Kidney glomerular epithelial cell (primary cell): ENCODE data around the gene MT1X.
A peak's percentile ranks its signal among the peaks of the same experiment; 100 is the strongest.

Source experiments
- DNase-seq: peaks from one replicate; lab custom pipeline; 2025; lab: John Stamatoyannopoulos, UW

The MT1X gene

DNA sequence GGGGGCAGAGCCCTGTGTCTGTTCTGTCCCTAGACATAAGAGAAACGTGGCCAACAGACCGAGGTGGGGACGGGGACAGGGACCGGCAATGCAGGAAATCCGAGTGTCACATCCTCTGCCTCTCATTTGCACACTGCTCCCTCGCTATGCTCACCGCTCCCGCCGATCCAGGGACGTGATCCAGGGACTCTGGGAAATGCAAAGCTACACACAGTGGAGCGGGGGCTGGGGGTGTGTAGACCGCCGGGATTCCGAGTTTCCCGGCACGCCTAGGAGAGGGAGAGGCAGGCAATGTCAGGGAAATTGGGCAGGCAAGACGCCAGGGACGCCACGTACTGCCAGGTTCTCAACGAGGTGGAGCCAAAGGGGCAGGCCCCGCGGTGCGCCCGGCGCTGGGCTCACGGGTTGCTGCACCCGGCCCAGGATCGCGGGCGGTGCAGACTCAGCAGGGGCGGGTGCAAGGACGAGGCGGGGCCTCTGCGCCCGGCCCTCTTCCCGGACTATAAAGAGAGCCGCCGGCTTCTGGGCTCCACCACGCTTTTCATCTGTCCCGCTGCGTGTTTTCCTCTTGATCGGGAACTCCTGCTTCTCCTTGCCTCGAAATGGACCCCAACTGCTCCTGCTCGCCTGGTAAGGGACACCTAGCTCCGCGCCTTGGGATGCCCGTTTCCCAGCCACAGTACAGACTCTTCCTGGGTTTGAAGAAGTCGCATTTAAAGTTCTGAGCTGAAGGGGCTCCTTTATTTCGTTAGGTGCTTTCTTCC lies at the start of gene MT1X:
Gene MT1X (plus strand): TSS at position 532 of the 764 bp plus-strand sequence. CDS start 71 bp downstream, at position 603.
- peak; percentile 82 for DNase-seq

DNA sequence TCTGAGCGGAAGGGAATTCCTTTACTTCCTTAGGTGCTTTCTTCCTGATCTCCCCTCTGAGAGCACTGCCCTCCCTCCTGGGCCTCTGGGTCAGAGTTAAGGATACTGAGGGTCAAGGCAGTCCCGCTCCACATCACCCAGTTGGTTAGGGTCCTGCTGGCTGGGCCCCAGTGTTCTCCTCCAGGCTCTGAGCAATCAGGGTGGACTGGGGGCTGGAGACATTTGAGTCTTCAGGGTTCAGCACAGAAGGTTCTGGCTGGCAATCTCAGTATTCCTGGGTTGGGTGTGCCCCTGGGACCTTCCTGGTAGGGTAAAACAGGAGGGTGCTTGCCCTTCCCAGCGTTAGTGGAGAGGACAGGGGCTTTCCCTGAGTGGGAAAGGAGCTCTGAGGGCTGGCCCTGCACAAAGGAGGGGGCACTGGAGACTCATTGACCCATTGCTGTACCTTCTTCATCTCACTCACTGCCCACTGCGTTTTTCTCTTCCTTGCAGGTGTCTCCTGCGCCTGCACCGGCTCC lies 49.4 kb upstream of the MT1X start:
- DNase-seq, result no peak

DNA sequence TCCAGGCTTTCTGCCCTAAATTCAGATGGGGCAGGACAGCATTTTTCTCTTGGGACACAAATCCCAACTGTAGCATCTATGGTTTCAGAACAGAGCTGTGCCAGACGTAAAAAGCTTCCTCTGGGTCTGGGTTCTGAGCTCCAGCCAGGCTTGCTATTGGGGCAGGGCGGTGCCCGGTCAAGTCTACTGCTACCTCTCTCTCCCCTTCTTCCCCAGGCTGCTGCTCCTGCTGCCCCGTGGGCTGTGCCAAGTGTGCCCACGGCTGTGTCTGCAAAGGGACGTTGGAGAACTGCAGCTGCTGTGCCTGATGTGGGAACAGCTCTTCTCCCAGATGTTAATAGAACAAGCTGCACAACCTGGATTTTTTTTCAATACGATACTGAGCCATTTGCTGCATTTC lies 48.7 kb upstream of the MT1X start:
- no peak for DNase-seq

DNA sequence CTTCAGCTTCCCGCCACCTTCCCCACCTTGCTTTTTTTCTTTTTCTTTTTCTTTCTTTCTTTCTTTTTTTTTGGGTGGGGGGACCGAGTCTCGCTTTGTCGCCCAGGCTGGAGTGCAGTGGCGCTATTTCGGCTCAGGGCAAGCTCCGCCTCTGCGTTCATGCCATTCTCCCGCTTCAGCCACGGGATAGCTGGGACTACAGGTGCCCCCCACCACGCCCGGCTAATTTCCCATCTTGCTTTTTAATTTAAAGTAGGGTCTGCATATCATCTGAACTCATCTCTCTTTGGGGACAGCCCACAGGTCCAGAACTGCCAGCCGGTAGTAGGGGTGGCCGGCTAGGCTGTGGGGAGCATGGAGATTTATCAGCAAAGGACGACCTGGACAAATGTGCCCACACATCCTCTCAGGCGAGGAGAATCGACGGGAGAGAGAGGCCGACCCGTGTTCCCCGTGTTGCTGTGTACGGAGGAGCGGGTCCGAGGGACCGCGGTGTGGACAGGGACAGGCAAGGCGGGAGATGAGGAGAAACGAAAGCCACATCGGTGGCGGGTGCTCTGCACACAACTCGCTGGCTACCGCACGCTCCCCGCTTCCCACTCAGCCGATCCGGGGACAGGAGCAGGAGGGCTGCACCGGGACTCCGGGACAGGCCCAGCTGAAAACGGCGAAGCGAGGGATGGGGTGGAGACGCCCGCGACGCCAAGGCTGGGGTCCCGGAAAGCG lies 47.4 kb upstream of the MT1X start:
- no peak for DNase-seq

DNA sequence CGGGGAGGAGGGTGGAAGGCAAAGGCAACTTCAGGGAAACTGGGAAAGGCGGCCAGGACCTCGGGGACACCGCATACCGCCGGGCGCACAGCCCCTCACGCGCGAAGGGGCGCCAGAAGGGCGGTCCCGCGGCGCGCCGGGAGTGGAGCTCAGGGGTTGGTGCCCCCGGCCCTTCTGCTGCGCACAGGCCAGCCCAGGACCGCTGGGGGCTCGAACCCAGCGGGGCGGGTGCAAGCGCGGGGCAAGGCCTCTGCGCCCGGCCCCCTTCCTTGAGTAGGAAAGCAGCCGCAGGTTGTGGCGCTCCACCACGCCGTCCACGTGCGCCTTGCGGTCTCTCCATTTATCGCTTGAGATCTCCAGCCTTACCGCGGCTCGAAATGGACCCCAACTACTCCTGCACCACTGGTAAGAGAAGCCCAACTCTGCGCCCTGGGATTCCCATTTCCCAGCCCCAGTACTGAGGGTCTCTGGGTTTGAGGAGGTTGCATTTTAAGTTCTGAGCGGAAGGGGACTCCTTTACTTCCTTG lies 46.8 kb upstream of the MT1X start:
- DNase-seq, result no peak

DNA sequence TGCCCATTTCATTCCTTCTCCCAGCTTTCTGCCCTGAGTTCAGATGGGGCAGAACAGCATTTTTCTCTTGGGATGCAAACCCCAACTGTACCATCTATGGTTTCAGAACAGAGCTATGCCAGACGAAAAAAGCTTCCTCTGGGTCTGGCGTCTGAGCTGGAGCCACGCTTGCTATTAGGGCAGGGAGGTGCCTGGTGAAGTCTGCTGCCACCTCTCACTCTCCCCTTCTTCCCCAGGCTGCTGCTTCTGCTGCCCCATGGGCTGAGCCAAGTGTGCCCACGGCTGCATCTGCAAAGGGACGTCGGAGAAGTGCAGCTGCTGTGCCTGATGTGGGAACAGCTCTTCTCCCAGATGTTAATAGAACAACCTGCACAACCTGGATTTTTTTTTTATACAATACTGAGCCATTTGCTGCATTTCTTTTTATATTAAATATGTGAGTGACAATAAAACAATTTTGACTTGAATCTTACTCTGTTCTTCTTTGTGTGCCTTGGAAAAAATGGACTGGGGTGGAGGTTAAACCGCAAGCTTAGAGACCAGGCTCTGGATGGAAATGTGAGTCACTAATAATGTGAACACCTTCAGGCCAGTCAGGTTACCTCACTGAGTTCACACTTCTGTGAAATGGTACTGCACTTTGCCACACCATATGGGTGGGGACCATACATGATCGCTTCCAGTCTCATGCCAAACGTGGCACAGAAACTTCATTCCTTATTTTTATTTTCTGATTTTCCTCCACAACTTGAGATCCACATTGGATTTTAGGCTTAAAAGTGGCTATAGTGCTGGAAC lies 45.5 kb upstream of the MT1X start:
- no peak for DNase-seq

DNA sequence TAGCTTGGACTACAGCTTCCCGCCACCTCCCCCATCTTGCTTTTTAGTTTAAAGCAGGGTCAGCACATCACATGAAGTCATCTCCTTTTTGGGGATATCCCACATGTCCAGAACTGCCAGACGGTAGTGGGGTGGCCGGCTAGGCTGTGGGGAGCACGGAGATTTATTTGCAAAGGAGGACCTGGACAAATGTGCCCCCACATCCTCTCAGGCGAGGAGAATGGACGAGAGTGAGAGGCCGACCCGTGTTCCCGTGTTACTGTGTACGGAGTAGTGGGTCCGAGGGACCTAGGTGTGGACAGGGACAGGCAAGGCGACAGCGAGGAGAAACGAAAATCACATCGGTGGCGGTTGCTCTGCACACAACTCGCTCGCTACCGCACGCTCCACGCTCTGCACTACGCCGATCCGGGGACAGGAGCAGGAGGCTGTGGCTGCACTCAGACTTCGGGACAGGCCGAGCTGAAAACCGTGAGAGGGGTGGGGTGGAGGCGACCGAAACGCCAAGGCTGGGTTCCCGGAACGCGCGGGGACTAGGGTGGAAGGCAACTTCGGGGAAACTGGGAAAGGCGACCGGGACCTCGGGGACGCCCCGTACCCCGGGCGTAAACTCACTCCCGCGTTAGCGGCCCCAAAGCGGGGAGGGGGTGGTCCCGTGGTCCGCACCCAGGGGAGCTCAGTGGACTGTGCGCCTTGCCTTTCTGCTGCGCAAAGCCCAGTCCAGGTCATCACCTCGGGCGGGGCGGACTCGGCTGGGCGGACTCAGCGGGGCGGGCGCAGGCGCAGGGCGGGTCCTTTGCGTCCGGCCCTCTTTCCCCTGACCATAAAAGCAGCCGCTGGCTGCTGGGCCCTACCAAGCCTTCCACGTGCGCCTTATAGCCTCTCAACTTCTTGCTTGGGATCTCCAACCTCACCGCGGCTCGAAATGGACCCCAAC lies 44.2 kb upstream of the MT1X start, which contains the start of gene MT1A:
Gene MT1A (plus strand): TSS at position 853 of the 937 bp plus-strand sequence. CDS start 73 bp downstream, at position 926.
- DNase-seq, result no peak

DNA sequence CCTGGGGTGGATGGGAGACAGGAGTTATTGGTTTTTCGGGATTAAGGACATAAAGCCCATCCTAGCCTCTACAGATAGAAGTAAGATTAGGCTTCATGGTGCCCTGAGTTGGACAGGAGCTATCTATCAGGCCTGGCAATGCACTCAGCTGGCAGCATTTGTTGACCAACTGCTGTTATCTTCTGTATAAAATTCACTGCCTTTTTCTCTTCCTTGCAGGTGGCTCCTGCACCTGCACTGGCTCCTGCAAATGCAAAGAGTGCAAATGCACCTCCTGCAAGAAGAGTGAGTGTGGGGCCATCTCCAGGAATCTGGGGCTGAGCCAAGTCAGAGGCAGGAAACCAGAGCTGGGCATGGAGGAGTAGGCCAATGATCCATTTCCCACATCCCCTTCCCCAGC lies 43.2 kb upstream of the MT1X start:
- DNase-seq, result no peak

DNA sequence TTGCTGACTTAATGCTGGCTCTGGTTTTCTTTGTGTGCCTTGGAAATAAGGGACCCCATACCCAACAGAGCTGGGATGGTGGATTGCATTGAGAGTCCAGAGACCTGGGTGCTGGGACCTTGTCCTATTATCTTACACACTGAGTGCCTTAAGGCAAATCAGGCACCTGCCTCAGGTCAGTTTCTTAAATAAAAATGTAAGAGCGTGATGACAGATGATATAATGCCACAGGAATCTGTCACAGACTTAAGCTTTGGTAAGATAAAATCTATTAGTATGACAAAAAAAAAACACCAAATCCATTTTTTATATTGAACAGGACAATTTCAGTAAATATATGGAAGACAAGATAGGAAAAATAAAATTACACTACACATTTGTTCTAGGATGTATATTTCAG lies 42.2 kb upstream of the MT1X start:
- no peak for DNase-seq

DNA sequence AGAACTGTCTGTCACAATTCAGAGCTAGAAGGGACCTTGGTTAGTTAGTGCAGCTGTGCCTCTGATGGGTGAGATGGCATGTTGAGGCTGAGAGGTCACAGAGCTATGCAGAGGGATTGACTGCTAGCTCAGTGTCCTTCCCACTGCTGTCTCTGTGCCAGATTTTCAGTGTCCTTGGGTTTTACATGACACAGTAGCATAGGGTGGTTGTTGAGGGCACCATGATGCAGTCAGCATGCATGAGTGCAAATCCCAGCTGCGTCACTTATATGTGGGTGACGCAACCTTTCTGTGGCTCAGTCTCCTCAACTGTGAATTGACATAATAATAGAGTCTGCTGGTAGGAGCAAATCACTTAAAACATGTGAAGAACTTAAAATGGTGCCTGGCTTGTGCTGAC lies 41.1 kb upstream of the MT1X start:
- DNase-seq, result no peak

DNA sequence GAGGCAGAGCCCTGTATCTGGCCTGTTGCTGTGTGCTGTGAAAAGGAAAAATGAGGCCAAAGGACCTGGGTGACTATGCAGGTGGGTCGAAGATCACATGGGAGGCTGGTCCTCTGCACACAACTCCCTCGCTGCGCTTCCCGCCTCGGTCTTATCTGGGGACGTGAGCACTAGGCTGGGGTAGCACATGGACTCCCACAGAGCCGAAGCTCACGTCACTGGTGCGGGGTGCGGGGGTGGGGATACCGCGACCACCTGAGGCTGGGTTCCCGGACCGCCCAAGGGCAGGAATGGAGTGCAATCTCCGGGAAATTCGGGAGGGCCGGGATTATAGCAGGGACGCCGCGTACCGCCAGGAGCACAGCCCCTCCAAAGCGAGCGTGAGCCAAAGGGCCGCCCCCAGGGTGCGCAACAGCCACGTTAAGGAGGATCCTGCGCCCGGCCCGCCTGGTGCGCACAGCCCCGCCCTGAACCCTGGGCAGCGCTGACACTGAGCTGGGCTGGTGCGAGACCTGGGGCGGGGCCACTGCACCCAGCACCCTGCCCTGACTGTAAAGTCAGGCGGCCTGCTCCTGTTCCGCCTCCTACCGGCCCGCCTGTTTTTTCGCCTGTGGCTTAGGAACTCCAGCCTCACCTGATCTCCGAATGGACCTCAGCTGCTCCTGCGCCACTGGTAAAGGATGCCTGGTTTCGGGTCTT lies 39.0 kb upstream of the MT1X start:
- DNase-seq, result peak; percentile 53

DNA sequence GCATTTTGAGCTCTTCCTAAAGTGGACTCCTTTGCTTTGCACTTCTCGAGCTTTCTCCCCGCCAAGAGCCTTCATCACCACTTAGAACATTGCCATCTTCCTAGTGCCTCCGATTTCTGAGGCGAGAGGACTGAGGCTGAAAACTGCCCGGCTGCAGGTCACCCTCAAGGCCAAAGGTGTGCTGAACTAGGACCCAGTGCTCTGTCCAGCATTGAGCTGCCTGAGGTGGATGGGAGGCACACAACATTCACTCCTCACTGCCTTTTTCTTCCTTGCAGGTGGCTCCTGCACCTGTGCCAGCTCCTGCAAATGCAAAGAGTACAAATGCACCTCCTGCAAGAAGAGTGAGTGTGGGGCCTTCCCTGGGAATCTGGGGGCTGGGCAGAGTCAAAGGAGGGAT lies 38.4 kb upstream of the MT1X start:
- DNase-seq, result no peak

DNA sequence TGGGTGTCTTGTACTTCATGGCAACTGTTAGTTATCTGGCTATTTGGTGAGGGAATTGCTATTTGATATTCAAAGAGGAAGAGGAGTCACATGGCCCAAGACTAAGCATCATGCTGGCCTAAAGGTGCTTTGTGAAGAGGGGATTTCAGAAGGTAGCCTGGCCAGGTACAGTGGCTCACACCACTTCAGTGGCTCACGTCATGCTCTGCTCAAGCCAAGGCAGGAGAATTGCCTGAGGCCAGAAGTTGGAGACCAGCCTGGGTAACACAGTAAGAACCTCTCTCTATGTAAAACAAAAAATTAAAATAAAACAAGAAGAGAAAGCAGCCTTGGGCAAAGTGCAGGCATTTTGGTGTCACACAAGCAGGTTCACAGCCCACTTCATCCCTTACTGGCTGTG lies 37.0 kb upstream of the MT1X start:
- DNase-seq, result no peak

DNA sequence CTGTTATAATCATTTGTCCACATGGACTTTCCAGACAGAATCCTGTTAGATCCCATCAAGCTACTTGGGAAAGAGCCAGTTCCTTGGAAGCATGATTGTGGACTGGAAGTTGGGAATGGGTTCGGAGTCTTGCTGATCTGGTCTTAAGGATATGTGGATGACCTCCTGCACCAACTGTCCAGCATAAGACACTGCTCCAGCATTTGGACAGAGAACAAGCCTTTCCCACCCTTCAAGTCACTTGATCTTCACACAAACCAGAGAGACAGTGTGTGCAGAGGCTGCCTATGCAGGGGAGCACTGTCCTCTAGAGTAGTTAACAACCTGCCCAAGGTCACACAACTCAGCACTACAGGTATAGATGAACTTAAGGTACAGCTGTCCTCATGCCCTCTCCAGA lies 36.4 kb upstream of the MT1X start:
- DNase-seq, result no peak

DNA sequence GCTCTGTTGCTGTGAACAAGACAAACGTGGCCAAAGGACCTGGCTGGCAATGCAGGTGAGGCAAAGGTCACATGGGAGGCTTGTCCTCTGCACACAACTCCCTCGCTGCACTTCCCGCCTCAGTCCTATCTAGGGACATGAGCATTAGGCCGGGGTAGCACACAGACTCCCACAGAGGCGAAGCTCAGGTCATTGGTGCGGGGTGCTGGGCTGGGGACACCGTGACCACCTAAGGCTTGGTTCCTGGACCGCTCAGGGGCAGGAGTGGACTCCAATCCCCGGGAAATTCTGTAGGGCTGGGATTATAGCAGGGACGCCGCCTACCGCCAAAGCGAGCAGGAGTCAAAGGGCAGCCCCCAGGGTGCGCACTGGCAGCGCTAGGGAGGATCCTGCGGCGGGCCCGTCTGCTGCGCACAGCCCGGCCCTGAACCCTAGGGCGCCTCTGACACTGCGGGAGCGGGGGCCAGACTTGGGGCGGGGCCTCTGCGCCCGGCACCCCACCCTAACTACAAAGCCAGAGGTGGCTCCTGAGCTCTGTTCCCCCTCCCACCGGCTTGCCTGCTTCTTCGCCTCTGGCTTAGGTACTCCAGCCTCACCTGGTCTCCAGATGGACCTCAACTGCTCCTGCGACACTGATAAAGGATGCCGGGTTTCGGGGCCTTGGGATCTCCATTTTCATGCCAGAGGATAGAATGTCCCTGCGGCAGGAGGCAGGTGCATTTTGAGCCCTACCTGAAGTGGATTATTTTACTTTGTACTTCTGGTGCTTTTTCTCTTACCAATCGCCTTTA lies 34.4 kb upstream of the MT1X start:
- DNase-seq, result no peak

DNA sequence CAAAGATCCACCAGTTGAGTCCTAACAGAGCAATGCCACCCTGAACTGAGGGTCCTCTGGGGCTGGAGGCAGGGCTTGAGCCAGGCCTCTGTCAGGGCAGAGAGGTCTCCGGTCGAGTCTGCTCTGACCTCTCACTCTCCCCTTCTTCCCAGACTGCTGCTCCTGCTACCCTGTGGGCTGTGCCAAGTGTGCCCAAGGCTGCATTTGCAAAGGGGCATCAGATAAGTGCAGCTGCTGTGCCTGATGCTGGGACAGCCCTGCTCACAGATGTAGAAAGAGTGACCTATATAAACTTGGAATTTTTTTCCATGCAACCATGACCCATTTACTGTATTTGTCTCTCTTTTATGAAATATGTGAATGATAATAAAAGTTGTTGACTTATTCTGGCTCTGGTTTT lies 33.0 kb upstream of the MT1X start:
- no peak for DNase-seq

DNA sequence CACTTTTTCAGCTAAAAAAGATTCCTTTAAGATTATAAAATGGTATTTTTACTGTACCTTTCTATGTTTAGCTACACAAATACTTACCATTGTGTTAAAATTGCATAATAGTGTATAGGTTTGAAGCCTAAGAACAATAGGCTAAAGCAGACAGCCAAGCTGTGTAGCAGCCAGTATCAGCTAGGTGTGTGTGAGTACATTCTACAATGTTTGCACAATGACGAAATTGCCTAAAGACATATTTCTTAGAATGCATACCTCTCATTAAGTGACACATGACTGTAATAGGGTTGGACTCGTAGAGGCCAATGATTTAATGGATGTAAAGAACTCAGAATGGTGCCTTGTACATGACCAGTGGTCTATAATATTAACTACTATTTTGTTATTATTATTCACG lies 32.5 kb upstream of the MT1X start:
- DNase-seq, result no peak

DNA sequence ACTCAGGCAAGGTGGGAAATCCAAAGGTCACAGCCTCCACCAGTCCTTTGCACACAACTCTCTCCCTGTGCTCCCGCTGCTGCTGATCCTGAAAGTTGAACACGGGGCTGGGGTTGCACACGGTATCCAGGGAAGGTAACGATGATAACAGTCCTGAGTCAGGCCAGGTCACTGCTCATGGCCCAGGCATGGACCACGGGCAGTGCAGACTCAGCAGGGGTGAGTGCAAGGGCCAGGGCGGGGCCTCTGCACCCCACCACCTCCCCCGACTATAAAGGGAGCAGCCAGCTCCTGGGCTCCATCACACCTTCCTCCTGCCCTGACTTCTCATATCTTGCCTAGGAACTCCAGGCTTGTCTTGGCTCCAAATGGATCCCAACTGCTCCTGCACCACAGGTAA lies 30.7 kb upstream of the MT1X start, which contains the start of gene MT1B:
Gene MT1B (plus strand): TSS at position 301 of the 400 bp plus-strand sequence. CDS start 68 bp downstream, at position 369.
- DNase-seq, result no peak

DNA sequence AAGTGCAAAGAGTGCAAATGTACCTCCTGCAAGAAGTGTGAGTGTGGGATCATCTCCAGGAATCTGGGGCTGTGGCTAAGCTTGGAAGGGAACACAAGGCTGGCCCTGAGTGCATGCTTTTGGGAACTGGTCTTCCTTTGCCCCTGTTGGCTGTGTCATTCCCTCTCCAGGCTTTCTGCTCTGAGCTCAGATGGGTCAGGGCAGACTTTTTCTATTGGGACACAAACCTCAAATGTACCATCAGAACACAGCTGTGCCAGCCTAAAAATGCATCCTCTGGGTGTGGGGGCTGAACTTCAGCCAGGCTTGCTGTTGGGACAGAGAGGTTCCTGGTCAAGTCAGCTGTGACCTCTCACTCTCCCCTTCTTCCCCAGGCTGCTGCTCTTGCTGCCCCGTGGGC lies 29.7 kb upstream of the MT1X start:
- no peak for DNase-seq
